CD4-positive, CD25-positive, alpha-beta regulatory T cell (primary cell): ENCODE measurements around the gene CCDC178. TPM values are rescaled to one million over a fixed set of nuclear protein-coding genes. Genes with fewer than 3 reads are reported as not detected.

ENCODE experiments used
- ATAC-seq, 2 donors: fragments of 150-1000 bp; cut with Tn5 transposase; one replicate each; pipeline ENCODE4 v1.10.0; 2021; ENCODE audit warnings: low read depth in 2 of 2, moderate number of reproducible peaks in 2 of 2, moderate library complexity in 1 of 2
- DNase-seq, 3 donors: peaks; one replicate each; pipeline versions ENCODE4 v3.0.0 to v3.0.0-alpha.2; 2012 to 2022; ENCODE audit warnings: mixed read lengths in 1 of 3
- H3K27ac ChIP-seq: one replicate; pipeline ENCODE4 v1.7.0; 2013; ENCODE audit warnings: mild to moderate bottlenecking, low read length; ENCODE audit not compliant: insufficient read depth, poor library complexity, severe bottlenecking
- H3K27me3 ChIP-seq: one replicate; pipeline ENCODE4 v1.7.0; 2013; ENCODE audit warnings: low read length; ENCODE audit not compliant: control insufficient read depth, insufficient read depth
- H3K36me3 ChIP-seq: one replicate; pipeline ENCODE4 v1.7.0; 2013; ENCODE audit warnings: mild to moderate bottlenecking, low read length, moderate library complexity; ENCODE audit not compliant: control insufficient read depth, insufficient read depth
- H3K4me1 ChIP-seq: 2 replicates; pipeline ENCODE4 v1.7.0; 2013; ENCODE audit warnings: mild to moderate bottlenecking, low read length; ENCODE audit not compliant: insufficient read depth, control insufficient read depth, poor library complexity, severe bottlenecking
- H3K4me3 ChIP-seq: one replicate; pipeline ENCODE4 v1.7.0; 2013; ENCODE audit warnings: low read depth, mild to moderate bottlenecking, low read length, moderate library complexity
- H3K9me3 ChIP-seq, 2 experiments: 1 replicate in 1 of 2; 2 replicates in 1 of 2; pipeline ENCODE4 v1.7.0; 2013; ENCODE audit warnings: low read length in 2 of 2, mild to moderate bottlenecking in 1 of 2, moderate library complexity in 1 of 2; ENCODE audit not compliant: control insufficient read depth in 2 of 2
- H3K27ac Mint-ChIP-seq, 3 donors: one replicate each; pipeline ENCODE4 v1.8.0; 2020 to 2022; ENCODE audit warnings: mild to moderate bottlenecking in 3 of 3, mixed read lengths in 3 of 3, moderate library complexity in 2 of 3
- H3K27me3 Mint-ChIP-seq: one replicate; pipeline ENCODE4 v1.8.0; 2022; ENCODE audit warnings: mild to moderate bottlenecking, mixed read lengths
- H3K36me3 Mint-ChIP-seq: one replicate; pipeline ENCODE4 v1.8.0; 2020; ENCODE audit warnings: mixed read lengths
- H3K4me1 Mint-ChIP-seq, 4 donors: one replicate each; pipeline ENCODE4 v1.8.0; 2020 to 2022; ENCODE audit warnings: mixed read lengths in 4 of 4, mild to moderate bottlenecking in 1 of 4
- H3K4me3 Mint-ChIP-seq, 4 donors: one replicate each; pipeline ENCODE4 v1.8.0; 2020 to 2022; ENCODE audit warnings: mild to moderate bottlenecking in 4 of 4, mixed read lengths in 4 of 4, moderate library complexity in 3 of 4
- H3K9me3 Mint-ChIP-seq, 7 donors: one replicate each; pipeline ENCODE4 v1.8.0; 2020 to 2022; ENCODE audit warnings: mixed read lengths in 7 of 7, mild to moderate bottlenecking in 3 of 7, moderate library complexity in 2 of 7
- polyA plus RNA-seq, 4 donors: library from polyadenylated mRNA; unstranded; fragments of 300-500 nt; fragmentation: Illumina TruSeq; gene quantifications; one replicate each; pipeline ENCODE4 v1.2.3, GENCODE V29; 2021
- total RNA-seq: library from RNA; stranded (reverse); gene quantifications from one replicate; pipeline ENCODE4 v1.2.3, GENCODE V29; 2022

CCDC178 gene
- total RNA-seq (not detected), polyA plus RNA-seq (not detected)

GRCh38 chr18:33440060-33441043 lies at the start of gene CCDC178:
Gene CCDC178 (minus strand): TSS chr18:33440721. CDS start chr18:33412088, 28,633 bp downstream.
- Mint-ChIP-seq H3K36me3 (no peaks in the 10 kb centered on the region), H3K27me3 (no peaks in the 10 kb centered on the region), H3K27ac (no peak within 1 kb of the TSS), H3K4me3 (peak within 1 kb of the TSS in 1 of 4 donors; percentile 39), H3K9me3 (peaks cover 1 to 20% (median 8%) of the 10 kb centered on the region in 7 donors), H3K4me1 (no peaks in the 10 kb centered on the region)
- no peaks in the 10 kb centered on the region for H3K36me3 ChIP-seq
- no peak within 1 kb of the TSS for H3K27ac ChIP-seq
- DNase-seq (no peak), ATAC-seq (no peak)
- no peaks in the 10 kb centered on the region for H3K27me3 ChIP-seq
- no peak within 1 kb of the TSS for H3K4me3 ChIP-seq
- peaks cover 0 to 4% of the 10 kb centered on the region in 2 experiments for H3K9me3 ChIP-seq
- H3K4me1 ChIP-seq = no peaks in the 10 kb centered on the region

- no peak for ATAC-seq
- no peaks in the 10 kb centered on the region for H3K36me3 Mint-ChIP-seq
- no peaks in the 10 kb centered on the region for H3K4me1 Mint-ChIP-seq
- no peak overlapping the region for H3K27ac Mint-ChIP-seq
- no peak overlapping the region for H3K4me3 Mint-ChIP-seq
- H3K9me3 Mint-ChIP-seq = peaks cover 0 to 10% (median 1%) of the 10 kb centered on the region in 7 donors
- Histone ChIP-seq H3K9me3 (peaks cover under 1 to 5% of the 10 kb centered on the region in 2 experiments), H3K27me3 (no peaks in the 10 kb centered on the region), H3K36me3 (no peaks in the 10 kb centered on the region), H3K27ac (no peak overlapping the region), H3K4me3 (no peak overlapping the region), H3K4me1 (no peaks in the 10 kb centered on the region)
- no peaks in the 10 kb centered on the region for H3K27me3 Mint-ChIP-seq
- DNase-seq = no peak
These were observed 43.4 kb upstream of the CCDC178 start for GRCh38 chr18:33483908-33484307.

- Histone ChIP-seq H3K27ac (no peak overlapping the region), H3K36me3 (no peaks in the 10 kb centered on the region), H3K4me1 (no peaks in the 10 kb centered on the region), H3K9me3 (peaks cover 0 to 5% of the 10 kb centered on the region in 2 experiments), H3K27me3 (no peaks in the 10 kb centered on the region), H3K4me3 (no peak overlapping the region)
- Mint-ChIP-seq H3K4me3 (no peak overlapping the region), H3K9me3 (peaks cover 3 to 19% (median 4%) of the 10 kb centered on the region in 7 donors), H3K27me3 (no peaks in the 10 kb centered on the region), H3K27ac (no peak overlapping the region), H3K4me1 (no peaks in the 10 kb centered on the region), H3K36me3 (no peaks in the 10 kb centered on the region)
- no peak for DNase-seq
- ATAC-seq = no peak
These were observed 32.0 kb upstream of the CCDC178 start for GRCh38 chr18:33472509-33472908.

GRCh38 chr18:33470216-33470615 lies 29.7 kb upstream of the CCDC178 start:
- ATAC-seq (no peak), DNase-seq (no peak)
- H3K4me1 ChIP-seq = no peaks in the 10 kb centered on the region
- peaks cover 0 to 3% (median 0%) of the 10 kb centered on the region in 4 donors for H3K4me1 Mint-ChIP-seq
- peaks cover 5 to 22% (median 7%) of the 10 kb centered on the region in 7 donors for H3K9me3 Mint-ChIP-seq
- no peaks in the 10 kb centered on the region for H3K27me3 Mint-ChIP-seq
- no peak overlapping the region for H3K27ac ChIP-seq
- H3K9me3 ChIP-seq = peaks cover 0 to 5% of the 10 kb centered on the region in 2 experiments
- no peaks in the 10 kb centered on the region for H3K36me3 ChIP-seq
- no peaks in the 10 kb centered on the region for H3K27me3 ChIP-seq
- H3K4me3 ChIP-seq = no peak overlapping the region
- no peak overlapping the region for H3K4me3 Mint-ChIP-seq
- H3K36me3 Mint-ChIP-seq = no peaks in the 10 kb centered on the region
- H3K27ac Mint-ChIP-seq = no peak overlapping the region

- peaks cover 0 to 5% (median 0%) of the 10 kb centered on the region in 4 donors for H3K4me1 Mint-ChIP-seq
- Histone ChIP-seq H3K4me3 (no peak overlapping the region), H3K9me3 (peaks cover 0 to 5% of the 10 kb centered on the region in 2 experiments), H3K27me3 (no peaks in the 10 kb centered on the region), H3K4me1 (no peaks in the 10 kb centered on the region), H3K27ac (no peak overlapping the region), H3K36me3 (no peaks in the 10 kb centered on the region)
- no peak overlapping the region for H3K27ac Mint-ChIP-seq
- no peaks in the 10 kb centered on the region for H3K27me3 Mint-ChIP-seq
- H3K4me3 Mint-ChIP-seq = no peak overlapping the region
- H3K9me3 Mint-ChIP-seq = peaks cover 5 to 24% (median 8%) of the 10 kb centered on the region in 7 donors
- H3K36me3 Mint-ChIP-seq = no peaks in the 10 kb centered on the region
- DNase-seq (no peak), ATAC-seq (no peak)
These were observed 29.2 kb upstream of the CCDC178 start for GRCh38 chr18:33469699-33470098.

- ATAC-seq (no peak), DNase-seq (no peak)
- Mint-ChIP-seq H3K9me3 (peaks cover 5 to 20% (median 8%) of the 10 kb centered on the region in 7 donors), H3K4me1 (peaks cover 0 to 5% (median 0%) of the 10 kb centered on the region in 4 donors), H3K4me3 (no peak overlapping the region), H3K27ac (no peak overlapping the region), H3K36me3 (no peaks in the 10 kb centered on the region), H3K27me3 (no peaks in the 10 kb centered on the region)
- Histone ChIP-seq H3K27me3 (no peaks in the 10 kb centered on the region), H3K27ac (no peak overlapping the region), H3K36me3 (no peaks in the 10 kb centered on the region), H3K9me3 (peaks cover 0 to 5% of the 10 kb centered on the region in 2 experiments), H3K4me3 (no peak overlapping the region), H3K4me1 (no peaks in the 10 kb centered on the region)
These were observed 27.0 kb upstream of the CCDC178 start for GRCh38 chr18:33467531-33467930.

GRCh38 chr18:33466822-33467221 lies 26.3 kb upstream of the CCDC178 start:
- Histone ChIP-seq H3K4me1 (no peaks in the 10 kb centered on the region), H3K9me3 (peaks cover 0 to 5% of the 10 kb centered on the region in 2 experiments), H3K36me3 (no peaks in the 10 kb centered on the region), H3K27me3 (no peaks in the 10 kb centered on the region), H3K27ac (no peak overlapping the region), H3K4me3 (no peak overlapping the region)
- Mint-ChIP-seq H3K9me3 (peaks cover 6 to 27% (median 11%) of the 10 kb centered on the region in 7 donors), H3K4me1 (peaks cover 0 to 5% (median 0%) of the 10 kb centered on the region in 4 donors), H3K4me3 (no peak overlapping the region), H3K36me3 (no peaks in the 10 kb centered on the region), H3K27me3 (no peaks in the 10 kb centered on the region), H3K27ac (no peak overlapping the region)
- ATAC-seq (no peak), DNase-seq (no peak)
